Colonic mucosa (tissue), 4 donors: ENCODE data around the gene TCTN1. TPM values are rescaled to one million over a fixed set of nuclear protein-coding genes. Genes with fewer than 3 reads are reported as not detected.

Experiments
- DNase-seq: peaks from one replicate; pipeline ENCODE4 v3.0.0-alpha.2; 2020
- H3K27ac ChIP-seq: fragments of 200-600 bp; one replicate; pipeline ENCODE4 v1.8.0; 2021
- H3K27me3 ChIP-seq: fragments of 200-600 bp; one replicate; pipeline ENCODE4 v1.8.0; 2021
- H3K36me3 ChIP-seq: fragments of 200-600 bp; one replicate; pipeline ENCODE4 v1.8.0; 2021
- H3K4me1 ChIP-seq: fragments of 200-600 bp; one replicate; pipeline ENCODE4 v1.8.0; 2021; ENCODE audit warnings: mild to moderate bottlenecking
- H3K4me3 ChIP-seq: fragments of 200-600 bp; one replicate; pipeline ENCODE4 v1.8.0; 2021
- H3K9ac ChIP-seq, 2 donors: one replicate each; pipeline ENCODE4 v1.7.0; 2013; ENCODE audit warnings: control low read depth in 2 of 2, low read depth in 2 of 2, low read length in 2 of 2
- H3K9me3 ChIP-seq: fragments of 200-600 bp; one replicate; pipeline ENCODE4 v1.8.0; 2021
- intact Hi-C: fragments of 100-400 bp; cut with DNase I; formaldehyde crosslinking; loops from one replicate; pipeline ENCODE4 v1.14.1; 2022
- total RNA-seq, 2 donors: library from RNA; stranded (reverse); fragmentation: NEBNext Ultra II Directional in 1 of 2; extraction: Animal tissue kit (Norgen Biotek cat#: 25700) in 1 of 2; gene quantifications; one replicate each; pipeline ENCODE4 v1.2.1, GENCODE V29; 2021
- TF ChIP-seq, protein P1 (sequence below): fragments of 200-600 bp; IDR thresholded peaks from one replicate; pipeline ENCODE4 v1.8.0; 2022; ENCODE audit warnings: antibody characterized with exemption, mild to moderate bottlenecking
- donor health status: healthy.
- donor health status: DM: no; HTN: no; CAD: no.
- donor health status: DM: no; HTN: no; CAD: no.

The TCTN1 gene
- total RNA-seq, 2 donors from 2014 or later = 9.2 to 10.2 TPM

DNA sequence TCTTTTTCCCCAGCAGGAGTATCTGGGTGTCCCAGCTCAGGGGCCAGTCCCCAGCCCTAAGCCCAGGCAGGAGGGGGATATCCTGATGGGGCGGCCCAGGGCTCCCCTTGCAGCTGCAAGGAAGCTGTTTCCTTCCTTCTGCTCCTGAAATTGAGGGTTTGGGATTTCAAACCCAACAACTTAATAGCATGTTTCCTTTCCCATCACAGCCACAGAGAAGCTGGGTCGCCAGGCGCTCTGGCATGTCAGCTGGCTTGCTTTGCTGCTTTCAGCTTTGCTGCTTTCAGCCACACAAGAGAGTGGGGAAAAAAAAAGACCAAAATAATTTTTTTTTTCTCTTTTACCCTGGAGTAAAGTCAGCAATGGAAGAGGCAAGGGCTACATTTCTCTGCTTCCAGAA, 44.9 kb downstream of the TCTN1 start:
- Histone ChIP-seq H3K9ac (no peak overlapping the region), H3K36me3 (no peaks in the 10 kb centered on the region), H3K9me3 (no peaks in the 10 kb centered on the region), H3K27me3 (no peaks in the 10 kb centered on the region), H3K4me3 (no peak overlapping the region), H3K4me1 (no peaks in the 10 kb centered on the region), H3K27ac (no peak overlapping the region)
- TF ChIP-seq, protein P1, sequence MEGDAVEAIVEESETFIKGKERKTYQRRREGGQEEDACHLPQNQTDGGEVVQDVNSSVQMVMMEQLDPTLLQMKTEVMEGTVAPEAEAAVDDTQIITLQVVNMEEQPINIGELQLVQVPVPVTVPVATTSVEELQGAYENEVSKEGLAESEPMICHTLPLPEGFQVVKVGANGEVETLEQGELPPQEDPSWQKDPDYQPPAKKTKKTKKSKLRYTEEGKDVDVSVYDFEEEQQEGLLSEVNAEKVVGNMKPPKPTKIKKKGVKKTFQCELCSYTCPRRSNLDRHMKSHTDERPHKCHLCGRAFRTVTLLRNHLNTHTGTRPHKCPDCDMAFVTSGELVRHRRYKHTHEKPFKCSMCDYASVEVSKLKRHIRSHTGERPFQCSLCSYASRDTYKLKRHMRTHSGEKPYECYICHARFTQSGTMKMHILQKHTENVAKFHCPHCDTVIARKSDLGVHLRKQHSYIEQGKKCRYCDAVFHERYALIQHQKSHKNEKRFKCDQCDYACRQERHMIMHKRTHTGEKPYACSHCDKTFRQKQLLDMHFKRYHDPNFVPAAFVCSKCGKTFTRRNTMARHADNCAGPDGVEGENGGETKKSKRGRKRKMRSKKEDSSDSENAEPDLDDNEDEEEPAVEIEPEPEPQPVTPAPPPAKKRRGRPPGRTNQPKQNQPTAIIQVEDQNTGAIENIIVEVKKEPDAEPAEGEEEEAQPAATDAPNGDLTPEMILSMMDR = no peak
- intact Hi-C loops = no loop called here
- DNase-seq = no peak

GRCh38 chr12:110661337-110661972, 47.5 kb downstream of the TCTN1 start:
- intact Hi-C loops = no loop called here
- Histone ChIP-seq H3K36me3 (no peaks in the 10 kb centered on the region), H3K4me1 (no peaks in the 10 kb centered on the region), H3K27ac (no peak overlapping the region), H3K9ac (no peak overlapping the region), H3K4me3 (no peak overlapping the region), H3K9me3 (no peaks in the 10 kb centered on the region), H3K27me3 (no peaks in the 10 kb centered on the region)
- DNase-seq = peak; percentile 29
- TF ChIP-seq, protein P1 = no peak

GRCh38 chr12:110666892-110667291, 53.0 kb downstream of the TCTN1 start:
- intact Hi-C loops = no loop called here

GRCh38 chr12:110667671-110668070, 53.7 kb downstream of the TCTN1 start:
- Histone ChIP-seq H3K4me3 (no peak overlapping the region), H3K9me3 (no peaks in the 10 kb centered on the region), H3K4me1 (no peaks in the 10 kb centered on the region), H3K27me3 (no peaks in the 10 kb centered on the region), H3K9ac (no peak overlapping the region), H3K36me3 (no peaks in the 10 kb centered on the region), H3K27ac (no peak overlapping the region)
- DNase-seq = no peak
- TF ChIP-seq, protein P1 = no peak
- intact Hi-C loops = no loop called here

More at GRCh38 chr12:110666892-110667291, 53.0 kb downstream of the TCTN1 start:
- Histone ChIP-seq H3K4me1 (no peaks in the 10 kb centered on the region), H3K36me3 (no peaks in the 10 kb centered on the region), H3K4me3 (no peak overlapping the region), H3K27ac (no peak overlapping the region), H3K9me3 (no peaks in the 10 kb centered on the region), H3K9ac (no peak overlapping the region), H3K27me3 (no peaks in the 10 kb centered on the region)
- TF ChIP-seq, protein P1 = no peak
- no peak for DNase-seq

GRCh38 chr12:110668480-110669192, 54.7 kb downstream of the TCTN1 start:
- Histone ChIP-seq H3K9me3 (no peaks in the 10 kb centered on the region), H3K4me3 (no peak overlapping the region), H3K36me3 (no peaks in the 10 kb centered on the region), H3K9ac (no peak overlapping the region), H3K27me3 (no peaks in the 10 kb centered on the region), H3K27ac (no peak overlapping the region), H3K4me1 (no peaks in the 10 kb centered on the region)
- intact Hi-C loops = no loop called here
- no peak for DNase-seq
- TF ChIP-seq, protein P1 = no peak
